GM20000 (cell line): Measurements from ENCODE around the gene RALY.

Experiments
- DNase-seq: peaks from one replicate; pipeline ENCODE4 v3.0.0; 2012; ENCODE audit warnings: low spot score
- TF ChIP-seq, protein P1 (sequence below): IDR thresholded peaks from 2 replicates; pipeline ENCODE4 v1.5.1; 2012; ENCODE audit warnings: mild to moderate bottlenecking, control low read depth; ENCODE audit errors: extremely low read depth, missing control alignments

Gene RALY

DNA sequence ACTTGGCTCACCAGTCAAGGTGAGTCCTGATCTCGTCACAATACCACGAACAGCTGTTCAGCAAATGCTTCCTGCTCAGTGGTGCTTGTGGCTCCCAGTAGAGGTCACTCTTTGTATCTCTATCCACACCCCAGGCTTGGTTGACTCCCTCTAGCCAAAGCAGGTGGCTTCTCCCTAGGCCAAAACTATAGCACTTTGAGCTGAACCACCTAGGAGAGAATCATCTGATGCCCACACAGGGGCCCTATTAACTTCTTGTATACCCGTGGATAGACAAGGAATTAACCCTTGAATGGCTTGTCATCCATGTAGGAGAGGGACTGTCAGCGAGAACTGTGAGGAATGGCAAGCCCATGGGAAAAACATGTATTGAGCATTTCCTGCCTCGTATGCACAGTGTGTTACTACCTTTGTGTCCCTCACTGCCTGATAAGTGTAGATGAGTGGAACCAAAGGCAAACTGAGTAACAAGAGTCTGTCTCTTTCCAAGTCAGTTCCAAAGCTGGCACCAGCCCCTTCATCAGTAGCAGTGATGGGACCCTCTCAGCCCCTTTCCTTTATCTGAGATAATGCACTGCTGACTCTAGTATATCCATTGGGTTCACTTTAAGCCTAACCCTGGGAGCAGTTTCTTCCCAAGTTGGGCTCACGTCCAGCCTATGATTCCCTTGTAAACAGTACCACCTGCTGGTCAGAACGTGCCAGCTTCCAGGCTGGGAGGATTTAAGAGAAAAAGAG is 75.8 kb downstream of the RALY start:
- DNase-seq: peak; percentile 72
- TF ChIP-seq, protein P1, sequence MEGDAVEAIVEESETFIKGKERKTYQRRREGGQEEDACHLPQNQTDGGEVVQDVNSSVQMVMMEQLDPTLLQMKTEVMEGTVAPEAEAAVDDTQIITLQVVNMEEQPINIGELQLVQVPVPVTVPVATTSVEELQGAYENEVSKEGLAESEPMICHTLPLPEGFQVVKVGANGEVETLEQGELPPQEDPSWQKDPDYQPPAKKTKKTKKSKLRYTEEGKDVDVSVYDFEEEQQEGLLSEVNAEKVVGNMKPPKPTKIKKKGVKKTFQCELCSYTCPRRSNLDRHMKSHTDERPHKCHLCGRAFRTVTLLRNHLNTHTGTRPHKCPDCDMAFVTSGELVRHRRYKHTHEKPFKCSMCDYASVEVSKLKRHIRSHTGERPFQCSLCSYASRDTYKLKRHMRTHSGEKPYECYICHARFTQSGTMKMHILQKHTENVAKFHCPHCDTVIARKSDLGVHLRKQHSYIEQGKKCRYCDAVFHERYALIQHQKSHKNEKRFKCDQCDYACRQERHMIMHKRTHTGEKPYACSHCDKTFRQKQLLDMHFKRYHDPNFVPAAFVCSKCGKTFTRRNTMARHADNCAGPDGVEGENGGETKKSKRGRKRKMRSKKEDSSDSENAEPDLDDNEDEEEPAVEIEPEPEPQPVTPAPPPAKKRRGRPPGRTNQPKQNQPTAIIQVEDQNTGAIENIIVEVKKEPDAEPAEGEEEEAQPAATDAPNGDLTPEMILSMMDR: peak; percentile 75

GRCh38 chr20:34070079-34070439 is 76.3 kb downstream of the RALY start:
- TF ChIP-seq, protein P1: no peak
- DNase-seq: no peak

GRCh38 chr20:34070859-34071258 is 77.1 kb downstream of the RALY start:
- TF ChIP-seq, protein P1: no peak
- DNase-seq: no peak

- no peak for DNase-seq
- TF ChIP-seq, protein P1: no peak
Observed at GRCh38 chr20:34072076-34072475, 78.4 kb downstream of the RALY start.

- TF ChIP-seq, protein P1: no peak
- DNase-seq: no peak
Observed at GRCh38 chr20:34072778-34073177, 79.1 kb downstream of the RALY start.

DNA sequence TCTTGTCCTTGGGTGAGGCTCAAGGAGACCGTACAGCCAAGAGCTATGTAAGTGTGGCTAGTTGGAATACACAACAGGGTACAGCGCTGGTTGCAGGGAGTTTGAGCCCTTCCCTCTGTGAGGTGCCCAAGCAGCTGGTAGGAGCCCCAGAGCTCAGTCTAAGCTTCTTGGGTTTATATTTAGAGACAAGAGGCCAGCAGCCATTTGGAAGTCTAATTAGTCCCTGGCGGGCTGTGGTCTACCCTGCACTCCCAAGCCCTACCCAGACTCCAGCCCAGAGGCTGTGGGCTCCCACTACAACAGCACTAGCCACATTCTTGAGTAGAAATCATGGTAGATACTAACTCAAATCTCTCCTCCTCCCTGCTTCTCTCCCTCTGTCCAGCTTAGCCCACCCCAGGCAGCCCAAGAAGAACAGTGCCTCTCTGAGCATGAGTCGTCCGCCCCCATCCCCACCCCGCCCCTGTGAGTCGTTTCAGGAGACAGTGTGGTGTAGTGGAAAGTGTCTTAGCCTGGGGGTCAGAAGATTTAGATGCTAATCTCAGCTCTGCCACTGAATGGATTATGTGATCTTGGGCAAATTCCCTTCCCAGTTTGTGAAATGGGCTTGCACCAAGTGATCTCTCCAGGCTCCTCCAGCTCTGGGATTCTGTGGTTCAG is 80.5 kb downstream of the RALY start:
- TF ChIP-seq, protein P1: no peak
- no peak for DNase-seq

DNA sequence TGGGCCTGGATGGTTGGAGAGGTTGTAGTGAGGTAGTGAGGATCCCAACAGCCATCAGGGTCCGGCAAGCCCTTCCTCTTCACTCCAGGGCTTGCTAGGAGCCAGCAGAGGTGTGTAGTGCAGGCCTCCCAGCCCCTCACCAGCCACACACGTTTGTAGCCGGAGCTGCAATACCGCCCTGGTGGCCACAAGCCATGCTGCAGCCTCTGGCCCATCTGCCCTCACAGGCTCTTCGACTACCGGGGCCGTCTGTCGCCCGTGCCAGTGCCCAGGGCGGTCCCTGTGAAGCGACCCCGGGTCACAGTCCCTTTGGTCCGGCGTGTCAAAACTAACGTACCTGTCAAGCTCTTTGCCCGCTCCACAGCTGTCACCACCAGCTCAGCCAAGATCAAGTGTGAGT is 81.9 kb downstream of the RALY start:
- TF ChIP-seq, protein P1: no peak
- no peak for DNase-seq
